NCI-H2227 treated with DMSO at 0.1 percent for 48 hours (cell line): ENCODE data around the gene EBPL.
A peak's percentile ranks its signal among the peaks of the same experiment; 100 is the strongest.
"Not testable (repeated sequence)": the region's sequence is repeated elsewhere in the genome, so short reads cannot be mapped to it uniquely, and the experiment has no call there.

Experiments used
- DNase-seq: peaks from one replicate; lab custom pipeline; 2025; lab: John Stamatoyannopoulos, UW

The EBPL gene

GRCh38 chr13:49690995-49691784 lies at the start of gene EBPL:
EBPL (minus strand) TSS chr13:49691486; CDS start chr13:49691424, 62 bp downstream.
- DNase-seq = peak; percentile 67

GRCh38 chr13:49740870-49741269 lies 49.6 kb upstream of the EBPL start:
- DNase-seq = no peak

GRCh38 chr13:49739498-49740187 lies 48.4 kb upstream of the EBPL start:
- no peak for DNase-seq

- DNase-seq = no peak
Measured at GRCh38 chr13:49733181-49733951, 42.1 kb upstream of the EBPL start.

- no peak for DNase-seq
Measured at GRCh38 chr13:49731766-49732165, 40.5 kb upstream of the EBPL start.

GRCh38 chr13:49716615-49717014 lies 25.3 kb upstream of the EBPL start:
- DNase-seq = no peak

- DNase-seq = no peak
Measured at GRCh38 chr13:49714757-49715156, 23.5 kb upstream of the EBPL start.

- no peak for DNase-seq
Measured at GRCh38 chr13:49711218-49711863, 20.1 kb upstream of the EBPL start.

- DNase-seq = not testable (repeated sequence)
Measured at GRCh38 chr13:49704264-49704663, 13.0 kb upstream of the EBPL start.

GRCh38 chr13:49701491-49701890 lies 10.2 kb upstream of the EBPL start:
- no peak for DNase-seq

- no peak for DNase-seq
Measured at GRCh38 chr13:49697468-49697867, 6.2 kb upstream of the EBPL start.

GRCh38 chr13:49694446-49694845 lies 3.2 kb upstream of the EBPL start:
- DNase-seq = no peak

- no peak for DNase-seq
Measured at GRCh38 chr13:49693877-49694276, 2.6 kb upstream of the EBPL start.

GRCh38 chr13:49693191-49693733 lies 2.0 kb upstream of the EBPL start:
- DNase-seq = no peak

GRCh38 chr13:49690133-49690994 lies 922 bp downstream of the EBPL start:
- no peak for DNase-seq

GRCh38 chr13:49683489-49683888 lies 7.8 kb downstream of the EBPL start:
- DNase-seq = no peak

- DNase-seq = no peak
Measured at GRCh38 chr13:49681842-49682435, 9.3 kb downstream of the EBPL start.

- DNase-seq = no peak
Measured at GRCh38 chr13:49679246-49679645, 12.0 kb downstream of the EBPL start.

- DNase-seq = no peak
Measured at GRCh38 chr13:49678191-49678914, 12.9 kb downstream of the EBPL start.
